Keratinocyte (primary cell): ENCODE data around the gene MLH1. TPM values are rescaled to one million over a fixed set of nuclear protein-coding genes. Genes with fewer than 3 reads are reported as not detected.

Experiments used
- DNase-seq: peaks from one replicate; pipeline ENCODE4 v3.0.0-alpha.2; 2011; ENCODE audit warnings: low read depth, missing footprints, low spot score
- FAIRE-seq: peaks from 2 replicates; lab custom pipeline; 2011; peaks lifted over from hg19 to GRCh38; lab: Jason Lieb, UNC
- H2AFZ ChIP-seq: 2 replicates; pipeline ENCODE4 v1.6.0; 2012; ENCODE audit warnings: low read length, control low read depth, inconsistent platforms; ENCODE audit not compliant: control insufficient read depth
- H3K27ac ChIP-seq: 2 replicates; pipeline ENCODE4 v1.5.1; 2011; ENCODE audit warnings: low read length; ENCODE audit not compliant: control insufficient read depth, insufficient read depth
- H3K27me3 ChIP-seq: 3 replicates; pipeline ENCODE4 v1.6.0; 2011; ENCODE audit warnings: low read length; ENCODE audit not compliant: control insufficient read depth, insufficient read depth; ENCODE audit errors: extremely low read depth
- H3K36me3 ChIP-seq, 2 experiments: 2 replicates in 1 of 2; 3 replicates in 1 of 2; pipeline ENCODE4 v1.5.1; 2011; ENCODE audit warnings: low read length in 2 of 2, mild to moderate bottlenecking in 1 of 2; ENCODE audit not compliant: control insufficient read depth in 2 of 2, insufficient read depth in 2 of 2; ENCODE audit errors: extremely low read depth in 1 of 2
- H3K4me1 ChIP-seq: 3 replicates; pipeline ENCODE4 v1.5.1; 2011; ENCODE audit warnings: low read length; ENCODE audit not compliant: control insufficient read depth, insufficient read depth; ENCODE audit errors: extremely low read depth
- H3K4me2 ChIP-seq: 3 replicates; pipeline ENCODE4 v1.6.0; 2011; ENCODE audit warnings: low read depth, low read length; ENCODE audit not compliant: control insufficient read depth, insufficient read depth; ENCODE audit errors: extremely low read depth
- H3K4me3 ChIP-seq, 3 experiments: fragments of 200-600 bp in 1 of 3; sonication (generic) in 1 of 3; 2 replicates in 2 of 3; 3 replicates in 1 of 3; pipeline ENCODE4 v1.5.1; 2011 to 2016; ENCODE audit warnings: low read length in 3 of 3, mild to moderate bottlenecking in 3 of 3, control low read depth in 2 of 3, inconsistent platforms in 1 of 3, low read depth in 1 of 3, mixed read lengths in 1 of 3, mixed run types in 1 of 3, moderate library complexity in 1 of 3; ENCODE audit not compliant: control insufficient read depth in 2 of 3, insufficient read depth in 2 of 3; ENCODE audit errors: extremely low read depth in 1 of 3
- H3K79me2 ChIP-seq: 2 replicates; pipeline ENCODE4 v1.6.0; 2012; ENCODE audit warnings: low read length; ENCODE audit not compliant: control insufficient read depth, insufficient read depth
- H3K9ac ChIP-seq: 3 replicates; pipeline ENCODE4 v1.6.0; 2011; ENCODE audit warnings: low read length; ENCODE audit not compliant: control insufficient read depth, insufficient read depth; ENCODE audit errors: extremely low read depth
- H3K9me1 ChIP-seq: 3 replicates; pipeline ENCODE4 v1.6.0; 2011; ENCODE audit warnings: low read length; ENCODE audit not compliant: control insufficient read depth, insufficient read depth; ENCODE audit errors: extremely low read depth
- H3K9me3 ChIP-seq: 2 replicates; pipeline ENCODE4 v1.5.1; 2012; ENCODE audit warnings: low read depth, low read length; ENCODE audit not compliant: control insufficient read depth
- H4K20me1 ChIP-seq: 3 replicates; pipeline ENCODE4 v1.6.0; 2011; ENCODE audit warnings: low read length; ENCODE audit not compliant: control insufficient read depth, insufficient read depth; ENCODE audit errors: extremely low read depth
- CTCF ChIP-seq, 3 experiments: IDR thresholded peaks in 1 of 3; conservative IDR thresholded peaks in 1 of 3; optimal IDR thresholded peaks in 1 of 3; 2 replicates in 2 of 3; 3 replicates in 1 of 3; pipeline versions ENCODE3 to v1.5.1; 2011; ENCODE audit warnings: low read length in 3 of 3, mild to moderate bottlenecking in 3 of 3, moderate library complexity in 2 of 3, control low read depth in 1 of 3, inconsistent platforms in 1 of 3; ENCODE audit not compliant: insufficient read depth in 2 of 3; ENCODE audit errors: extremely low read depth in 1 of 3
- EZH2 ChIP-seq: IDR thresholded peaks from one replicate; pipeline ENCODE4 v1.6.1; 2012; ENCODE audit warnings: inconsistent platforms, mild to moderate bottlenecking, low read length, moderate library complexity
- dilution Hi-C: fragments of 300-500 bp; cut with MboI; formaldehyde crosslinking; loops from one replicate; pipeline ENCODE4 v1.7.0; 2020; ENCODE audit warnings: low sequenced_read_pairs; ENCODE audit not compliant: extremely low pct_ligation_motif_present
- polyA plus RNA-seq, 5 experiments: library from polyadenylated mRNA; depleted of rRNA in 3 of 5; stranded (reverse) in 3 of 5; stranded (forward) in 1 of 5; unstranded in 1 of 5; fragments of >200 nt; gene quantifications; 1 replicate in 1 of 5; 2 replicates in 3 of 5; 3 replicates in 1 of 5; pipeline versions ENCODE4 v1.2.1 to v1.2.3, GENCODE V29; 2011 to 2012; ENCODE audit warnings: missing spikeins in 2 of 5, low read depth in 1 of 5, low replicate concordance in 1 of 5

Gene MLH1
- polyA plus RNA-seq, 1 donor (not counting 4 experiments of a cell fraction or from before 2014, with no cell fraction given) = 44.7 TPM

GRCh38 chr3:37024092-37024491 is 30.8 kb downstream of the MLH1 start:
- Histone ChIP-seq H3K9me3 (no peaks in the 10 kb centered on the region), H3K27ac (no peak overlapping the region), H3K36me3 (peaks cover 19 to 32% of the 10 kb centered on the region in 2 experiments), H3K9me1 (no peaks in the 10 kb centered on the region), H3K4me1 (no peaks in the 10 kb centered on the region), H2AFZ (no peak overlapping the region), H4K20me1 (no peaks in the 10 kb centered on the region), H3K9ac (no peak overlapping the region), H3K4me3 (no peak overlapping the region), H3K4me2 (no peak overlapping the region), H3K27me3 (no peaks in the 10 kb centered on the region), H3K79me2 (no peaks in the 10 kb centered on the region)
- DNase-seq (no peak), FAIRE-seq (no peak)
- no peak for TF ChIP-seq EZH2
- peak in 1 of 3 experiments; percentile 30 for TF ChIP-seq CTCF (optimal IDR thresholded peaks at IDR 0.05 in 1 of 3, IDR thresholded peaks at IDR 0.05 in 1 of 3, conservative IDR thresholded peaks at IDR 0.05 in 1 of 3; ENCODE audit: extremely low read depth in 1 of 3, insufficient read depth in 2 of 3, low read length in 3 of 3)
- dilution Hi-C loops = no loop called here

- Histone ChIP-seq H3K79me2 (no peaks in the 10 kb centered on the region), H3K9me1 (no peaks in the 10 kb centered on the region), H3K4me3 (no peak overlapping the region), H3K9ac (no peak overlapping the region), H3K27me3 (no peaks in the 10 kb centered on the region), H3K9me3 (no peaks in the 10 kb centered on the region), H4K20me1 (no peaks in the 10 kb centered on the region), H3K4me2 (no peak overlapping the region), H2AFZ (no peak overlapping the region), H3K27ac (no peak overlapping the region), H3K4me1 (peaks cover 6% of the 10 kb centered on the region), H3K36me3 (peaks cover 19 to 32% of the 10 kb centered on the region in 2 experiments)
- dilution Hi-C loops = no loop called here
- TF ChIP-seq EZH2 (no peak), CTCF (optimal IDR thresholded peaks at IDR 0.05 in 1 of 3, IDR thresholded peaks at IDR 0.05 in 1 of 3, conservative IDR thresholded peaks at IDR 0.05 in 1 of 3; ENCODE audit: extremely low read depth in 1 of 3, insufficient read depth in 2 of 3, low read length in 3 of 3) (no peak)
- no peak for DNase-seq
- no peak for FAIRE-seq
Observed at GRCh38 chr3:37024820-37025405, 31.6 kb downstream of the MLH1 start.
